Measurements from ENCODE around the gene FOXO1.

The FOXO1 gene

DNA sequence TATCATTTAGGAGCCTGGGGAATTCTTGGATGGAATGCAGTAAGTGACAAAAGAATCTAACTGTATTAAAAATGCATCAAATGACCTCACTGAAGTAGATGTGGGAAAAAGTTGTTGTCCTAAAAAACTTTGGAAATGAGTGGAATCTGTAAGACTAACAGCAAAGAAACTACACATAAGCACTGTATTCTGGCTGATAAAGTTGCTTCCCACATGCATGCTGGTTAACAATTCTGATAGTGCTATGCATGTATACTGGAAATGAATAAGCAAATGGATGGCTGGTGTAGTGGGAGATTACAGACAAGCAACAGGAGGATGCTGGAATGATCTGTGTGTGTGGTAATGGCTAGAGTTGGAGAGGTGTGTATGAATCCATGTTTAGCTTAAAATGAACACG lies 138.5 kb downstream of the FOXO1 start:
- H3K27ac ChIP-seq, result no peak overlapping the region
- H3K4me3 ChIP-seq, result no peak overlapping the region
- TF ChIP-seq, protein P1, sequence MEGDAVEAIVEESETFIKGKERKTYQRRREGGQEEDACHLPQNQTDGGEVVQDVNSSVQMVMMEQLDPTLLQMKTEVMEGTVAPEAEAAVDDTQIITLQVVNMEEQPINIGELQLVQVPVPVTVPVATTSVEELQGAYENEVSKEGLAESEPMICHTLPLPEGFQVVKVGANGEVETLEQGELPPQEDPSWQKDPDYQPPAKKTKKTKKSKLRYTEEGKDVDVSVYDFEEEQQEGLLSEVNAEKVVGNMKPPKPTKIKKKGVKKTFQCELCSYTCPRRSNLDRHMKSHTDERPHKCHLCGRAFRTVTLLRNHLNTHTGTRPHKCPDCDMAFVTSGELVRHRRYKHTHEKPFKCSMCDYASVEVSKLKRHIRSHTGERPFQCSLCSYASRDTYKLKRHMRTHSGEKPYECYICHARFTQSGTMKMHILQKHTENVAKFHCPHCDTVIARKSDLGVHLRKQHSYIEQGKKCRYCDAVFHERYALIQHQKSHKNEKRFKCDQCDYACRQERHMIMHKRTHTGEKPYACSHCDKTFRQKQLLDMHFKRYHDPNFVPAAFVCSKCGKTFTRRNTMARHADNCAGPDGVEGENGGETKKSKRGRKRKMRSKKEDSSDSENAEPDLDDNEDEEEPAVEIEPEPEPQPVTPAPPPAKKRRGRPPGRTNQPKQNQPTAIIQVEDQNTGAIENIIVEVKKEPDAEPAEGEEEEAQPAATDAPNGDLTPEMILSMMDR (IDR thresholded peaks at IDR 0.05), result no peak
- no peak for DNase-seq (ENCODE audit: low spot score)

DNA sequence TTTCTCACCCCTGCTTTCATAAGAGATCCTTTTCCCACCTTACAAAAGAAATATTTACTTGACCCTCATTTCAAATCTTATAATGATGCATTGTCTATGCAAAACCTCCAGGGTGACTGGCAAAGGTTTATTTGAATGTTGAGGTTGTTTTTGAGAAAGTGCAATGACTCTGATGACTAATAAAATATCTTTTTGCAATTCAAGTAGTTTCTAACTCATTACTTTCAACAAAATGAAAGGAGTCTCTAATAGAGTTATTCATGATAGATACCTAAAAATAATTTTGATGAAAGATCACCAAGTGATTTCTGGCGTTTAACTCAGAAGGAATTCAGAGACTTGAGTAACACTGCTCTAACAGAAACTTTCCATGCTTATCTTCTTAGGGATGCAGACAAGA lies 144.2 kb downstream of the FOXO1 start:
- no peak for DNase-seq (ENCODE audit: low spot score)
- Histone ChIP-seq H3K27ac (no peak overlapping the region), H3K4me3 (no peak overlapping the region)
- TF ChIP-seq, protein P1 (IDR thresholded peaks at IDR 0.05), result no peak

DNA sequence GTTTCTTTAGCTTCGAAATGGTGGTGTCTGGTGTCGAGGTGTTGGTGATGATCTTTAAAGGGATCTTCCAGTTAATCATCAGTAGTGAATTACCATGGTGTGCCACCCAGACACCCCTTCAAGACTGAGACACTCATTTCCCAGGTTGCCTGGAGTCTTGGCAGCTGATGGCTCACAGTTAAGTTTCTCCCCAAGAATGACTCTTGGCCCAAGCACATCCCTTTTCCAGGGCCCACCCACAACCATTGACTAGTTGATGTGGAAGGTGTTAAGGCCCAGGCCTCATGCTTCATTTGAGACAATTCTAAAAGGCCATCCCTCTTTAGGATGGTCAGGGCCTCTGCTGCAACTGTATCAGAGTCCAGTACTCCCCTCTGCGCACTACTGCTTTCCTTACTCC lies 145.5 kb downstream of the FOXO1 start:
- H3K4me3 ChIP-seq, result no peak overlapping the region
- no peak for DNase-seq (ENCODE audit: low spot score)
- TF ChIP-seq, protein P1 (IDR thresholded peaks at IDR 0.05), result no peak
- no peak overlapping the region for H3K27ac ChIP-seq

DNA sequence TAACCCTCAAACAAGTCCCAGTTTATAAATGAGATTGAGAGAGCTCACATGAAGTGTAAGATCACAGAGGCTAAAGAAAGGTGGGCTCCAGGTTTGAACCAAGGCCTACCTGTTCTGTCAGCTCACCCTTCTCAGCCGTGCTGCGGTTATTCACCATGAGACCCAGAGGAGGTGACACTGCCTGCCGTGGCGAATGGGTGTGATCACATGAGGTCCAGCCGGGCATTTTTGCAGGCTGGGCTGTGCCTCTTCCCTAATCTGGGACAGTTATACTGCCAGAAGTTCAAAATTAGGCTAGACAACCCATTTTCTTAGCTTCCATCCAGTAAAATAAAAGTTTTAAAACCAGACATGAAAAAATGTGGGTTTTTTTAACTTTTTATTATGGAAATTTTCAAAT lies 146.8 kb downstream of the FOXO1 start:
- no peak overlapping the region for H3K27ac ChIP-seq

DNA sequence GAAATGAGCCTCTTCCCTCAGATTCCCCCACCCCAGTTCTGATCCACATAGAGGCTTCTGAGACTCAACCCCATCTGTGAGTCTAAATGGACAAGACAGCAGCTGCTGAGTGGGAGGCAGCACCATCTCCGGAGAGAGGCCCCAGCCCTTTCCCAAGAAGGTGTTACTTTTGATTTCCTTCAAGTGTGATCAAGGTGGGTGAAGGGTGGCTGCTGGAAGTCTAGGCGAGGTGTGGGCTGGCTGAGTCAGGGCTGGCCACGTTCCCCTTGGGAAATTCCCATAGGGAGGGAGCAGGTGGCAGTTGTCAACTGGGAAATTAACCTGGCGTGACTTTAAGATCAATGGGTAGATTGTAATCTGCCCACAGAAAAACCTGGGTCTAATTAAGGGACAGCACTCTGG lies 148.0 kb downstream of the FOXO1 start:
- no peak overlapping the region for H3K27ac ChIP-seq
- no peak overlapping the region for H3K4me3 ChIP-seq
- DNase-seq (ENCODE audit: low spot score), result no peak
- TF ChIP-seq, protein P1 (IDR thresholded peaks at IDR 0.05), result no peak

More for the DNA sequence above, 146.8 kb downstream of the FOXO1 start:
- TF ChIP-seq, protein P1 (IDR thresholded peaks at IDR 0.05), result no peak
- no peak for DNase-seq (ENCODE audit: low spot score)
- H3K4me3 ChIP-seq, result no peak overlapping the region

DNA sequence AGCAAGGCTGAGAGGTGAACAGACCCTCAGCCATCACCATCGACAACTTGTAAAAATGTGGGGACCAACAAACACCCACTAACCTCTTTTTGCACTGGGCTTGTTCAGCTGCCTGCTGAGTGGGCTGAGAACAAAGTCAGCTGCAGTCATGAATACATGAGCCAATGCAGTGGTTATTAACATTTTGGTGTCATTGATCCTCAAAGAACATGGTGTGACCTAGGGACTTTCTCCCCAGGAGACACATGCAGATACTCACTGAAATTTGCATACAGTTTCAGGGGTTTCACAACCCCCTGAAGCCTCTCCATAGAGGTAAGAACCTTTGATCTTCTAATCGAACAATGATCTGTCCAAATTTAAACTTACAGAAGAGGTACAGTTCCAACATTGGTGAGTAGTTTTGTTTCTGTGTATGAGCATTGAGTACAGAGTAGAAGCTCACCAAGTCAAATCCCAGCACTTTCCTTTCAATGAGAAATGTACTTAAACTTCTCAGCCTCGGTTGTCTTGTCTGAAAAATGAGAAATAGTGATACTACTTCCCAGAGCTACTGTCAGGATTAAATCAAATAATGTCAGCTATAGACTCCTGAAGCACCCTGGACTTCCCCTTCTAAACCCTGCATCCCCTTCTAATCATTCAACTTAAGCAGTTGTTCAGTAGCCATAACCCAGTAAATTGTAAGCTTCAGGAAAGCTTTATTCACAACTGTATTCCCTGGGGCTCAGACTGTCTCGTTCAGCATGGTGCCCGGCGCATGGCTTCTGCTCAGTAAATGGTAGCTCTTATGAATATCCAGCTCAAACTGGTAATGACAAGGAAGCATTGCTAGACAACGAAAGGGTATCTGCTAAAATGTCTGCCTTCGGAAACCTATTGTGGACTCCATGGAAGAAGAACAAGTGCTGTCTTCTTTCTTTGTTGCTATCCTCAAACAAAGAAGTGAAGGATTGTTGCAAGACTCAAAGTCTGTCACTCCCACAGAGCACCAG lies 148.7 kb downstream of the FOXO1 start:
- TF ChIP-seq, protein P1 (IDR thresholded peaks at IDR 0.05), result no peak
- H3K27ac ChIP-seq, result no peak overlapping the region
- DNase-seq (ENCODE audit: low spot score), result no peak

DNA sequence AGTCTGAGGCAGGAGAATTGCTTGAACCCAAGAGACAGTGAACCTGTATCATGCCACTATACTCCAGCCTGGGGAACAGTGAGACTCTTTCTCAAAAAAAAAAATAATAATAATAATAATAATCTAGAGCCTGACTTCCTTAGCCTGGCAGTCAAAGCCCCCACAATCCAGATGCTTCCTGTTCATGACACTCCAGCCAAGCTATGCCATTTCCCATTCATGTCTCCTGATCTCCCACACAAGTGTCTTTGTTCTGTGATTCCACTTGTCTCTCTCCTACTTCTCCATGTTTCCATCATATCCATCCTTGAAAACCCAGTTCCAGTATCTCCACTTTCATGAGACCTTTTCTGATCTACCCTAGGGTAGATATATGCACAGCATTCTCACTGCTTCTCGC lies 150.7 kb downstream of the FOXO1 start:
- no peak overlapping the region for H3K4me3 ChIP-seq
- no peak for DNase-seq (ENCODE audit: low spot score)
- TF ChIP-seq, protein P1 (IDR thresholded peaks at IDR 0.05), result no peak

More for the DNA sequence above, 148.7 kb downstream of the FOXO1 start:
- H3K4me3 ChIP-seq, result no peak overlapping the region

More for the DNA sequence above, 150.7 kb downstream of the FOXO1 start:
- H3K27ac ChIP-seq, result no peak overlapping the region
